Cortex of kidney (tissue), 1 donor: ENCODE data around the gene PCDH1.

Source experiments
- DNase-seq: peaks from one replicate; lab custom pipeline; 2025; lab: John Stamatoyannopoulos, UW

PCDH1 gene

GRCh38 chr5:141808857-141809256 lies 69.4 kb downstream of the PCDH1 start:
- DNase-seq: no peak

- DNase-seq: no peak
These were observed 70.5 kb downstream of the PCDH1 start for GRCh38 chr5:141807732-141808131.

- DNase-seq: no peak
These were observed 70.9 kb downstream of the PCDH1 start for GRCh38 chr5:141807329-141807728.

- DNase-seq: no peak
These were observed 71.6 kb downstream of the PCDH1 start for GRCh38 chr5:141806626-141807025.

- DNase-seq: no peak
These were observed 72.2 kb downstream of the PCDH1 start for GRCh38 chr5:141805874-141806595.

- DNase-seq: no peak
These were observed 73.7 kb downstream of the PCDH1 start for GRCh38 chr5:141804475-141804874.
